Neural cell (in vitro differentiated cells): Measurements from ENCODE around the gene ANTXR1. TPM values are rescaled to one million over a fixed set of nuclear protein-coding genes. Genes with fewer than 3 reads are reported as not detected.

Experiments
- H2AFZ ChIP-seq: fragments of 200-600, 300-800 bp; sonication (generic), shearing (Covaris generic); 2 replicates; pipeline ENCODE4 v1.6.0; 2014; ENCODE audit warnings: low read depth, mild to moderate bottlenecking, antibody characterized with exemption, low read length, moderate library complexity
- H3F3A ChIP-seq: fragments of 200-600 bp; shearing (Covaris generic); 2 replicates; pipeline ENCODE4 v1.6.1; 2016; ENCODE audit warnings: mild to moderate bottlenecking, moderate library complexity, mixed read lengths, antibody characterized with exemption, low read length; ENCODE audit not compliant: insufficient read depth, poor library complexity, severe bottlenecking
- H3K27ac ChIP-seq: fragments of 200-600, 300-800 bp; sonication (generic), shearing (Covaris generic); 2 replicates; pipeline ENCODE4 v1.5.1; 2014; ENCODE audit warnings: mild to moderate bottlenecking, low read length, moderate library complexity
- H3K27me3 ChIP-seq: fragments of 300-800, 200-600 bp; sonication (generic), shearing (Covaris generic); 2 replicates; pipeline ENCODE4 v1.6.0; 2014; ENCODE audit warnings: mild to moderate bottlenecking, low read depth, low read length, moderate library complexity; ENCODE audit not compliant: insufficient read depth
- H3K36me3 ChIP-seq: fragments of 300-800, 200-600 bp; sonication (generic), shearing (Covaris generic); 2 replicates; pipeline ENCODE4 v1.5.1; 2014; ENCODE audit warnings: mild to moderate bottlenecking, antibody characterized with exemption, low read length, moderate library complexity; ENCODE audit not compliant: insufficient read depth
- H3K4me2 ChIP-seq: fragments of 300-800, 200-600 bp; sonication (generic), shearing (Covaris generic); 2 replicates; pipeline ENCODE4 v1.6.0; 2014; ENCODE audit warnings: mild to moderate bottlenecking, low read length
- H3K4me3 ChIP-seq: fragments of 300-800, 200-600 bp; sonication (generic), shearing (Covaris generic); 2 replicates; pipeline ENCODE4 v1.5.1; 2014; ENCODE audit warnings: mild to moderate bottlenecking, low read length, moderate library complexity
- H3K79me2 ChIP-seq: fragments of 200-600 bp; shearing (Covaris generic); replicated peaks from 2 replicates; pipeline ENCODE4 v1.6.0; 2014; ENCODE audit warnings: mild to moderate bottlenecking, low read length, moderate library complexity; ENCODE audit not compliant: insufficient read depth
- H3K9ac ChIP-seq: fragments of 300-800, 200-600 bp; sonication (generic), shearing (Covaris generic); 2 replicates; pipeline ENCODE4 v1.6.1; 2016; ENCODE audit warnings: mild to moderate bottlenecking, low read length, mixed read lengths
- H3K9me2 ChIP-seq: fragments of 200-600 bp; shearing (Covaris generic); 2 replicates; pipeline ENCODE4 v1.6.1; 2016; ENCODE audit warnings: mild to moderate bottlenecking, low read length, mixed read lengths; ENCODE audit not compliant: insufficient read depth
- H3K9me3 ChIP-seq: fragments of 200-600, 300-800 bp; sonication (generic), shearing (Covaris generic); 2 replicates; pipeline ENCODE4 v1.6.1; 2016; ENCODE audit warnings: mild to moderate bottlenecking, mixed run types, low read length, moderate library complexity, mixed read lengths
- H4K20me1 ChIP-seq: fragments of 200-600 bp; shearing (Covaris generic); 2 replicates; pipeline ENCODE4 v1.6.1; 2016; ENCODE audit warnings: mild to moderate bottlenecking, mixed run types; ENCODE audit not compliant: insufficient read depth
- CTCF ChIP-seq: fragments of 450-650 bp; IDR thresholded peaks from 2 replicates; pipeline ENCODE4 v1.5.1; 2014; ENCODE audit warnings: antibody characterized with exemption, mild to moderate bottlenecking, moderate library complexity; ENCODE audit not compliant: poor library complexity, severe bottlenecking
- EP300 ChIP-seq: fragments of 450-650 bp; conservative IDR thresholded peaks from 2 replicates; pipeline ENCODE4 v1.6.1; 2014; ENCODE audit warnings: antibody characterized with exemption, mild to moderate bottlenecking, moderate library complexity; ENCODE audit not compliant: poor library complexity, severe bottlenecking
- EZH2 ChIP-seq: fragments of 200-600, 300-800 bp; shearing (Covaris generic), sonication (generic); IDR thresholded peaks from 2 replicates; pipeline ENCODE4 v1.6.1; 2014; ENCODE audit warnings: antibody characterized with exemption, low read length, borderline replicate concordance, mild to moderate bottlenecking; ENCODE audit not compliant: insufficient read depth, poor library complexity, severe bottlenecking
- MXI1 ChIP-seq: fragments of 450-650 bp; conservative IDR thresholded peaks from 2 replicates; pipeline ENCODE4 v1.6.1; 2014; ENCODE audit warnings: antibody characterized with exemption, mild to moderate bottlenecking; ENCODE audit not compliant: poor library complexity, severe bottlenecking
- POLR2AphosphoS5 ChIP-seq: IDR thresholded peaks from 2 replicates; pipeline ENCODE4 v1.6.1; 2012
- RAD21 ChIP-seq: fragments of 450-650 bp; conservative IDR thresholded peaks from 2 replicates; pipeline ENCODE4 v1.6.1; 2014; ENCODE audit warnings: antibody characterized with exemption, mild to moderate bottlenecking, moderate library complexity
- REST ChIP-seq: IDR thresholded peaks from 2 replicates; pipeline ENCODE4 v1.6.1; 2012; ENCODE audit warnings: borderline replicate concordance
- SMC3 ChIP-seq: fragments of 450-650 bp; conservative IDR thresholded peaks from 2 replicates; pipeline ENCODE4 v1.6.1; 2014; ENCODE audit warnings: antibody characterized with exemption, mild to moderate bottlenecking, moderate library complexity; ENCODE audit not compliant: poor library complexity
- TAF1 ChIP-seq: IDR thresholded peaks from 2 replicates; pipeline ENCODE4 v1.6.1; 2012; ENCODE audit warnings: low read depth
- polyA plus RNA-seq: library from polyadenylated mRNA; depleted of rRNA; stranded (reverse); fragments of >200 nt; gene quantifications from 2 replicates; pipeline ENCODE4 v1.2.3, GENCODE V29; 2014

Gene ANTXR1
- polyA plus RNA-seq, 1 donor from 2014 or later = 4.9 TPM

GRCh38 chr2:69168950-69169654 is 156.1 kb downstream of the ANTXR1 start:
- TF ChIP-seq CTCF (no peak), TAF1 (no peak), MXI1 (no peak), REST (no peak), SMC3 (no peak), RAD21 (no peak), EZH2 (no peak), EP300 (no peak), POLR2AphosphoS5 (no peak)
- no peak overlapping the region for H2AFZ ChIP-seq
- H3K27me3 ChIP-seq = no peaks in the 10 kb centered on the region
- no peaks in the 10 kb centered on the region for H3K9me3 ChIP-seq
- H3K36me3 ChIP-seq = no peaks in the 10 kb centered on the region
- no peak overlapping the region for H3K9ac ChIP-seq
- no peaks in the 10 kb centered on the region for H3K79me2 ChIP-seq
- H3K27ac ChIP-seq = no peak overlapping the region
- no peak overlapping the region for H3K4me3 ChIP-seq
- H3K4me2 ChIP-seq = no peak overlapping the region
- H4K20me1 ChIP-seq = no peaks in the 10 kb centered on the region
- H3F3A ChIP-seq = no peaks in the 10 kb centered on the region
- no peaks in the 10 kb centered on the region for H3K9me2 ChIP-seq

GRCh38 chr2:69169655-69170389 is 156.8 kb downstream of the ANTXR1 start:
- H3K9me2 ChIP-seq = no peaks in the 10 kb centered on the region
- H3K27me3 ChIP-seq = no peaks in the 10 kb centered on the region
- no peak overlapping the region for H3K27ac ChIP-seq
- H3K36me3 ChIP-seq = no peaks in the 10 kb centered on the region
- no peak overlapping the region for H3K9ac ChIP-seq
- H3K4me2 ChIP-seq = no peak overlapping the region
- H2AFZ ChIP-seq = no peak overlapping the region
- H3K4me3 ChIP-seq = no peak overlapping the region
- no peaks in the 10 kb centered on the region for H4K20me1 ChIP-seq
- H3K79me2 ChIP-seq = no peaks in the 10 kb centered on the region
- TF ChIP-seq EZH2 = no peak
- TF ChIP-seq CTCF = no peak
- no peak for TF ChIP-seq REST
- no peak for TF ChIP-seq POLR2AphosphoS5
- no peak for TF ChIP-seq SMC3
- TF ChIP-seq RAD21 = no peak
- no peak for TF ChIP-seq EP300
- no peak for TF ChIP-seq MXI1
- no peak for TF ChIP-seq TAF1
- H3K9me3 ChIP-seq = no peaks in the 10 kb centered on the region
- no peaks in the 10 kb centered on the region for H3F3A ChIP-seq
